Thyroid gland (tissue), 4 donors: ENCODE measurements around the gene NPDC1.

ENCODE experiments used
- CTCF ChIP-seq, 6 experiments: fragments of 200-600 bp in 3 of 6; fragments of 450-650 bp in 3 of 6; sonication (generic) in 3 of 6; IDR thresholded peaks; one replicate each; pipeline ENCODE4 v1.5.1; 2016 to 2019; ENCODE audit warnings: antibody characterized with exemption in 6 of 6, mild to moderate bottlenecking in 2 of 6, inconsistent platforms in 1 of 6, moderate library complexity in 1 of 6
- POLR2A ChIP-seq, 2 donors: fragments of 450-650 bp; IDR thresholded peaks; one replicate each; pipeline ENCODE4 v1.6.1; 2017; ENCODE audit warnings: antibody characterized with exemption in 2 of 2, mild to moderate bottlenecking in 2 of 2, moderate library complexity in 1 of 2

DNA sequence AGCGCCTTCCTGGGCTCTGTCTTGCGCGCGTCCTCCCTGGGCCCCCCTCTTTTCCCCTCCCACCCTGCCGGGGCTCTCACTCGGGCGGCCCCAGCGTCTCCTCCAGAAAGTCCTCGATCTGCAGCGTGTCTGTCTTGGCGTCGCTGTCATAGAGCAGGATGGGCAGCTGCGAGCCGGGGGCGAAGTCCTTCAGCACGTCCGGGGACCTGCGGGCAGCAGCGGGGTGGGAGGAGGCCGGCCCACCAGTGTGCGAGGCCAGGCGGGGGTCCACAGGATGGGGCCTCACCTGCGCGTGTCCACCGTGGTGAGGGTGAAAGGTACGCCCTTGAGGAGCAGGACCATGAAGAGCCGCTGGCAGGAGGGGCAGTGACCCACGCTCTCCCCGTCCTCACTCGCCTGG is 50.6 kb downstream of the NPDC1 start:
- TF ChIP-seq CTCF (IDR thresholded peaks at IDR 0.05) (no peak), POLR2A (IDR thresholded peaks at IDR 0.05) (no peak)
